ENCODE measurements around the gene HOXB3.
"Not testable (repeated sequence)": the region's sequence is repeated elsewhere in the genome, so short reads cannot be mapped to it uniquely, and the experiment has no call there.

The HOXB3 gene

GRCh38 chr17:48542114-48542656 is 47.9 kb downstream of the HOXB3 start:
- FAIRE-seq = no peak

- no peak for FAIRE-seq
These were observed 48.4 kb downstream of the HOXB3 start for GRCh38 chr17:48541577-48542113.

- no peak for FAIRE-seq
These were observed 48.9 kb downstream of the HOXB3 start for GRCh38 chr17:48541036-48541576.

- no peak for FAIRE-seq
These were observed 49.8 kb downstream of the HOXB3 start for GRCh38 chr17:48540213-48540612.

GRCh38 chr17:48539177-48539576 is 50.9 kb downstream of the HOXB3 start:
- FAIRE-seq = no peak

GRCh38 chr17:48537316-48537715 is 52.7 kb downstream of the HOXB3 start:
- FAIRE-seq = no peak

- FAIRE-seq = not testable (repeated sequence)
These were observed 54.1 kb downstream of the HOXB3 start for GRCh38 chr17:48535793-48536559.

- FAIRE-seq = no peak
These were observed 57.8 kb downstream of the HOXB3 start for GRCh38 chr17:48532261-48532660.

GRCh38 chr17:48530887-48531272 is 59.2 kb downstream of the HOXB3 start, which contains the start of gene HOXB1:
Gene HOXB1, minus strand, starts transcription at chr17:48531011. Its CDS starts 107 bp downstream, at chr17:48530904.
- no peak for FAIRE-seq

- FAIRE-seq = no peak
These were observed 59.7 kb downstream of the HOXB3 start for GRCh38 chr17:48530208-48530886.

GRCh38 chr17:48529683-48530009 is 60.4 kb downstream of the HOXB3 start:
- FAIRE-seq = no peak

- FAIRE-seq = no peak
These were observed 60.9 kb downstream of the HOXB3 start for GRCh38 chr17:48528936-48529682.

GRCh38 chr17:48528153-48528935 is 61.7 kb downstream of the HOXB3 start:
- FAIRE-seq = no peak

- FAIRE-seq = no peak
These were observed 62.5 kb downstream of the HOXB3 start for GRCh38 chr17:48527547-48527932.

GRCh38 chr17:48526608-48527546 is 63.2 kb downstream of the HOXB3 start:
- FAIRE-seq = no peak

GRCh38 chr17:48523010-48523409 is 67.0 kb downstream of the HOXB3 start:
- FAIRE-seq = no peak

GRCh38 chr17:48522031-48522653 is 67.9 kb downstream of the HOXB3 start:
- FAIRE-seq = no peak

GRCh38 chr17:48520631-48521079 is 69.4 kb downstream of the HOXB3 start:
- FAIRE-seq = no peak

- FAIRE-seq = no peak
These were observed 70.6 kb downstream of the HOXB3 start for GRCh38 chr17:48519427-48519826.

- no peak for FAIRE-seq
These were observed 72.6 kb downstream of the HOXB3 start for GRCh38 chr17:48517478-48517877.
